K562 (cell line): ENCODE measurements around the gene LRRIQ4. TPM values are rescaled to one million over a fixed set of nuclear protein-coding genes. Genes with fewer than 3 reads are reported as not detected.

Experiments used
- ARHGAP35 ChIP-seq: fragments of 450-650 bp; IDR thresholded peaks from 2 replicates; pipeline ENCODE4 v1.6.1; 2018; ENCODE audit not compliant: partially characterized antibody
- C11orf30 ChIP-seq: fragments of 450-650 bp; IDR thresholded peaks from 2 replicates; pipeline ENCODE4 v1.6.1; 2016; ENCODE audit warnings: low read depth, mild to moderate bottlenecking
- CBFB ChIP-seq: sonication (generic); formaldehyde crosslinking; IDR thresholded peaks from 2 replicates; pipeline ENCODE4 v1.4.0; 2020; ENCODE audit warnings: mild to moderate bottlenecking, missing genetic modification reagents
- ELF4 ChIP-seq: fragments of 450-650 bp; formaldehyde crosslinking; IDR thresholded peaks from 2 replicates; pipeline ENCODE4 v1.4.0; 2022; ENCODE audit warnings: missing genetic modification characterization
- EP400 ChIP-seq: fragments of 450-650 bp; IDR thresholded peaks from 2 replicates; pipeline ENCODE4 v1.6.1; 2017; ENCODE audit warnings: antibody characterized with exemption, mild to moderate bottlenecking, moderate library complexity
- EZH2 ChIP-seq: IDR thresholded peaks from 2 replicates; pipeline ENCODE4 v1.6.1; 2012; ENCODE audit warnings: low read depth, mild to moderate bottlenecking, inconsistent platforms, low read length, borderline replicate concordance
- FOXK1 ChIP-seq: sonication (generic); formaldehyde crosslinking; IDR thresholded peaks from 2 replicates; pipeline ENCODE4 v1.8.0; 2022; ENCODE audit warnings: missing genetic modification reagents, mild to moderate bottlenecking, borderline replicate concordance
- FOXP1 ChIP-seq: sonication (generic); formaldehyde crosslinking; IDR thresholded peaks from 2 replicates; pipeline ENCODE4 v1.8.0; 2022; ENCODE audit warnings: mild to moderate bottlenecking, missing genetic modification reagents
- GATA2 ChIP-seq: sonication (generic); formaldehyde crosslinking; IDR thresholded peaks from 2 replicates; pipeline ENCODE4 v1.4.0; 2020; ENCODE audit warnings: mild to moderate bottlenecking, missing genetic modification reagents
- GTF2B ChIP-seq: IDR thresholded peaks from 2 replicates; pipeline ENCODE4 v1.6.1; 2011; ENCODE audit not compliant: insufficient read length; ENCODE audit errors: extremely low read depth
- HMG20A ChIP-seq: fragments of 450-650 bp; formaldehyde crosslinking; conservative IDR thresholded peaks from 2 replicates; pipeline ENCODE4 v1.4.0; 2020; ENCODE audit warnings: mild to moderate bottlenecking, mixed read lengths
- MYBL2 ChIP-seq, 2 experiments: fragments of 450-650 bp in 1 of 2; sonication (generic) in 1 of 2; formaldehyde crosslinking in 1 of 2; IDR thresholded peaks; 2 replicates each; pipeline versions ENCODE4 v1.6.1 to v1.8.1; 2017 to 2022; ENCODE audit warnings: borderline replicate concordance in 1 of 2, inconsistent platforms in 1 of 2, low read depth in 1 of 2, mild to moderate bottlenecking in 1 of 2, missing genetic modification reagents in 1 of 2, moderate library complexity in 1 of 2
- NFXL1 ChIP-seq: fragments of 450-650 bp; formaldehyde crosslinking; IDR thresholded peaks from 2 replicates; pipeline ENCODE4 v1.4.0; 2021; ENCODE audit warnings: mild to moderate bottlenecking
- SAFB2 ChIP-seq: fragments of 200-400 bp; formaldehyde crosslinking; IDR thresholded peaks from 2 replicates; pipeline ENCODE4 v1.6.1; 2018; ENCODE audit warnings: borderline replicate concordance, low read length, low read depth, moderate library complexity; ENCODE audit not compliant: severe bottlenecking
- SFPQ ChIP-seq: fragments of 200-400 bp; formaldehyde crosslinking; IDR thresholded peaks from 2 replicates; pipeline ENCODE4 v1.6.1; 2017; ENCODE audit warnings: mild to moderate bottlenecking, low read depth, low read length, moderate library complexity
- SIN3A ChIP-seq, 2 experiments: fragments of 150-350 bp in 1 of 2; IDR thresholded peaks; 2 replicates each; pipeline ENCODE4 v1.6.1; 2011 to 2016; ENCODE audit warnings: borderline replicate concordance in 2 of 2, low read depth in 2 of 2, low read length in 2 of 2, mild to moderate bottlenecking in 2 of 2, moderate library complexity in 2 of 2; ENCODE audit not compliant: control insufficient read depth in 1 of 2
- SP2 ChIP-seq: IDR thresholded peaks from 2 replicates; pipeline ENCODE4 v1.6.1; 2011; ENCODE audit warnings: mild to moderate bottlenecking, low read depth, low read length, moderate library complexity; ENCODE audit not compliant: poor library complexity, severe bottlenecking; ENCODE audit errors: extremely low read depth
- SREBF2 ChIP-seq: sonication (generic); formaldehyde crosslinking; IDR thresholded peaks from 2 replicates; pipeline ENCODE4 v1.4.0; 2020; ENCODE audit warnings: mild to moderate bottlenecking, missing genetic modification reagents
- ZNF146 ChIP-seq: IDR thresholded peaks from one replicate; pipeline ENCODE4 v1.6.1; 2018; ENCODE audit warnings: missing compliant biosample characterization; ENCODE audit not compliant: unreplicated experiment
- ZNF282 ChIP-seq: sonication (generic); formaldehyde crosslinking; IDR thresholded peaks from 2 replicates; pipeline ENCODE4 v1.8.1; 2023; ENCODE audit warnings: missing genetic modification reagents
- ZNF316 ChIP-seq: fragments of 450-650 bp; IDR thresholded peaks from 2 replicates; pipeline ENCODE4 v1.6.1; 2016
- ZNF699 ChIP-seq: fragments of 250-450 bp; sonication (Bioruptor Pico); IDR thresholded peaks from 2 replicates; pipeline ENCODE4 v1.8.0; 2021; ENCODE audit warnings: mild to moderate bottlenecking, moderate library complexity; ENCODE audit not compliant: insufficient replicate concordance
- ZNF707 ChIP-seq: fragments of 250-450 bp; sonication (Bioruptor Pico); conservative IDR thresholded peaks from 2 replicates; pipeline ENCODE4 v1.8.0; 2022; ENCODE audit warnings: inconsistent platforms, mild to moderate bottlenecking, moderate library complexity
- polyA plus RNA-seq, 8 experiments: library from polyadenylated mRNA; depleted of rRNA in 4 of 8; stranded (reverse) in 5 of 8; unstranded in 3 of 8; fragments of >200 nt; fragmentation: Nextera tagmentation in 2 of 8; fragmentation: Illumina TruSeq in 1 of 8; extraction: Ambion mirVana in 2 of 8; extraction: Trizol in 1 of 8; gene quantifications; 2 replicates each; pipeline versions ENCODE4 v1.2.1 to v1.2.3, GENCODE V29; 2011 to 2014; ENCODE audit warnings: inconsistent platforms in 1 of 8, missing spikeins in 1 of 8
- total RNA-seq, 7 experiments: library from RNA; depleted of rRNA in 6 of 7; stranded (reverse); fragments of >200 nt in 6 of 7; fragmentation: Illumina TruSeq in 2 of 7; extraction: Trizol in 2 of 7; gene quantifications; 2 replicates each; pipeline versions ENCODE4 v1.2.1 to v1.2.3, GENCODE V29; 2011 to 2021; ENCODE audit warnings: low replicate concordance in 1 of 7
- TF ChIP-seq, protein P1 (sequence below): fragments of 450-650 bp; IDR thresholded peaks from 2 replicates; pipeline ENCODE4 v1.6.1; 2014; ENCODE audit warnings: low read depth, mild to moderate bottlenecking, moderate library complexity, borderline replicate concordance

Gene LRRIQ4
- total and polyA plus RNA-seq, 9 of the 15 experiments (the other 6 are each of a cell fraction or from before 2014, with no cell fraction given), result not detected

DNA sequence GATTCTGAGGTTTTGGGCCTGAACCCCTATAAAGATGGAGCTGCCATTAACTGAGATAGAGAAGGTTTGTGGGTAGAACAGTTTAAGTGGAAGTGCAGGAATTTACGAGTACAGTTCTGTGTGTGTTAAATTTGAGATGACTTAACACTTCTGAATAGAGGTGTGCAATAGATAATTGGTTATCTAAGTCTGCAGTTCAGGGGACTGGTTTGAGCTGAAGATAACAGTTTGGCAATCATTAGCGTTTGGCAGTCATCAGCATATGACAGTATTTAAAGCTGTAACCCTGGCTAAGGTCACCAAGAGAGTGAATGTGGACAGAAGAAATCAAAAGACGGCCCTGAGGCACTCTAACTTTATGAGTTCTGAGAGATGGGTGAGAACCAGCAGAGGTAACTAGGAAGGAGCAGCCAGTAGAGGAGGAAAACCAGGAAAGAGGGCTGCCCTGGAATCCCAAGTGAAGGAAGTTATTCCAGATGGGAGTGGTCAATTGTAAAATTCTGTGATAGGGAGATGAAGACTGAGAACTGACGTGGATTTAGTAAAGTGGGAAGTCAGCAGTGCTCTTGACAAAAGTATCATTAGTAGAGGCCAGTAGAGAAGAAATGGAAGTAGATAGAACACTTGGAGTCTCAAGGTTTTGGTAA, 31.3 kb upstream of the LRRIQ4 start (continued):
- TF ChIP-seq SFPQ, result no peak
- no peak for TF ChIP-seq ZNF282
- no peak for TF ChIP-seq HMG20A (CRISPR knock-in tag)
- TF ChIP-seq NFXL1 (CRISPR knock-in tag), result no peak
- 0 out of 2 replicates have a peak, but pooled peaks have one; percentile 28 for TF ChIP-seq EP400
- TF ChIP-seq, protein P1, sequence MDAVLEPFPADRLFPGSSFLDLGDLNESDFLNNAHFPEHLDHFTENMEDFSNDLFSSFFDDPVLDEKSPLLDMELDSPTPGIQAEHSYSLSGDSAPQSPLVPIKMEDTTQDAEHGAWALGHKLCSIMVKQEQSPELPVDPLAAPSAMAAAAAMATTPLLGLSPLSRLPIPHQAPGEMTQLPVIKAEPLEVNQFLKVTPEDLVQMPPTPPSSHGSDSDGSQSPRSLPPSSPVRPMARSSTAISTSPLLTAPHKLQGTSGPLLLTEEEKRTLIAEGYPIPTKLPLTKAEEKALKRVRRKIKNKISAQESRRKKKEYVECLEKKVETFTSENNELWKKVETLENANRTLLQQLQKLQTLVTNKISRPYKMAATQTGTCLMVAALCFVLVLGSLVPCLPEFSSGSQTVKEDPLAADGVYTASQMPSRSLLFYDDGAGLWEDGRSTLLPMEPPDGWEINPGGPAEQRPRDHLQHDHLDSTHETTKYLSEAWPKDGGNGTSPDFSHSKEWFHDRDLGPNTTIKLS, result no peak
- no peak for TF ChIP-seq CBFB
- peak; percentile 52 for TF ChIP-seq GATA2 (CRISPR knock-in tag)
- TF ChIP-seq SP2, result no peak
- no peak for TF ChIP-seq ZNF707 (CRISPR knock-in tag)
- TF ChIP-seq ZNF146, result no peak
- TF ChIP-seq SAFB2, result no peak
- no peak for TF ChIP-seq SIN3A (IDR thresholded peaks at IDR 0.05; ENCODE audit: borderline replicate concordance in 2 of 2, control insufficient read depth in 1 of 2, low read depth in 2 of 2, low read length in 2 of 2)
- TF ChIP-seq ZNF699 (CRISPR knock-in tag), result no peak
- no peak for TF ChIP-seq MYBL2 (IDR thresholded peaks at IDR 0.05; ENCODE audit: low read depth)
- TF ChIP-seq MYBL2 (CRISPR knock-in tag; IDR thresholded peaks at IDR 0.05; ENCODE audit: borderline replicate concordance), result no peak
- no peak for TF ChIP-seq FOXP1
- TF ChIP-seq GTF2B, result no peak
- TF ChIP-seq SREBF2, result no peak
- no peak for TF ChIP-seq ELF4 (CRISPR knock-in tag)
- TF ChIP-seq ZNF316, result peak; percentile 67
- no peak for TF ChIP-seq EZH2
- no peak for TF ChIP-seq ARHGAP35
- TF ChIP-seq FOXK1 (CRISPR knock-in tag), result no peak
- peak; percentile 83 for TF ChIP-seq C11orf30
